HG03135 (cell line): ENCODE measurements around the gene RBM47.
"Not testable (repeated sequence)": the region's sequence is repeated elsewhere in the genome, so short reads cannot be mapped to it uniquely, and the experiment has no call there.

Experiments used
- ATAC-seq: cut with Tn5 transposase; IDR thresholded peaks from one replicate; pipeline ENCODE4 v1.9.1; 2021; ENCODE audit warnings: mild to moderate bottlenecking, moderate library complexity; ENCODE audit not compliant: unreplicated experiment

RBM47 gene

DNA sequence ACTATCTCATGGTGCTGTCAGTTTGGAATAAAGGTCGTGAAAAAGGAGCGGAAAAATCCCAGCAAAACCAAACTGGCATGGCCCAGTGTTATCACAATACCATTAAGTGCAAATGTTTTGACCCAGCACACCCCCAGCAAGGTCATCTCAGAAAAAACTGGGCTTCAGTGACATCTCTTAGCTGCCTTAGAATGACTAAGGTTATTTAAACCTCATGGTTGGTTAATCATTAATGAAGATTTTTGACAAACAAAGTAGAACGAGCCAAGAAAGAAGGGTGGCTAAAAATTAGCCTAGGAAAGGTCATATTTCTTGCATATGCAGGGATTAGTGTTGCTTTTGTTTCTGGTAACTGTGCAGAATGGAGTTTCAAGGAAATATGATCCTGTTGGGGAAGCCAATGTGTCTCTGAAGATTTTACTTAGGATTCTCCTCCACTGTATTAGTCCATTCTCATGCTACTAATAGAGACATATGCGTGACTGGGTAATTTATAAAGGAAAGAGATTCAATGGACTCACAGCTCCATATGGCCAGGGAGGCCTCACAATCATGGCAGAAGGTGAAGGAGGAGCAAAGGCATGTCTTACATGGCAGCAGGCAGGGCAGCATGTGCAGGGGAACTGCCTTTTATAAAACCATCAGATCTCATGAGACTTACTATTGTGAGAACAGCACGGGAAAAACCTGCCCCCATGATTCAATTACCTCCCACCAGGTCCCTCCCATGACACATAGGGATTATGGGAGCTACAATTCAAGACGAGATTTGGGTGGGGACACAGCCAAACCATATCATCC is 211.0 kb downstream of the RBM47 start:
- ATAC-seq, result no peak

DNA sequence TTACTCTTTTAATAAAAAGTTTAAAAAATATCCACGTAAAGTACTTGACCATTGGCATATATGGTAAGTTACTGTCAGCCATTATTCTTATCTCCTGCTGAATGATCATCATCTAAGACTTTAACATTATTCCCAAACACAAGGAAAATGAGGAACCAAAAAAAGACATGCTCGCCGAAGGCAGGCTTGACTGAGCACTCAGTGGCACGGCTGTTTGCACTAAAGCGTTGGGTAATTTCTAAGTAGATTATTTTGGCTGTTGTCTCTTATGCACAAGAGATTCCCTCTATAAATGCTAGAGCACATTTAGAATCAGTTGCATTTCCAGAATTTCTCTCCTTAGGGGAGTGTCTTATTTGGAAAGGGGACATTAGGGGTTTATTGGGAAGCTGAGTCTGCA is 211.7 kb downstream of the RBM47 start:
- no peak for ATAC-seq

DNA sequence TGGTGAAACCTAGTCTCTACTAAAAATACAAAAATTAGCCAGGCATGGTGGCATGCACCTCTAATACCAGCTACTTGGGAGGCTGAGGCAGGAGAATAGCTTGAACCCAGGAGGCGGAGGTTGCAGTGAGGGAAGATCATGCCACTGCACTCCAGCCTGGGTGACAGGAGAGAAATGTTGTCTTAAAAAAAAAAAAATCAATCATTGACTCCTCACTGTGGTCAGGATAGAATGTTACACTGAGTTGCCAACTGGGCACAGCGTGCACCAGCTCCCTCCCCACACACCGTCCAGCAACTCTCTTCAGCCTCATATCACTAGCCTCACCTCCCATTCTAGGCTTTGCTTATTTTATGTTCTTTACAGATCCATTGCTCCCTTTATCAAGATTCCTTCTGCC is 215.0 kb downstream of the RBM47 start:
- ATAC-seq, result no peak

DNA sequence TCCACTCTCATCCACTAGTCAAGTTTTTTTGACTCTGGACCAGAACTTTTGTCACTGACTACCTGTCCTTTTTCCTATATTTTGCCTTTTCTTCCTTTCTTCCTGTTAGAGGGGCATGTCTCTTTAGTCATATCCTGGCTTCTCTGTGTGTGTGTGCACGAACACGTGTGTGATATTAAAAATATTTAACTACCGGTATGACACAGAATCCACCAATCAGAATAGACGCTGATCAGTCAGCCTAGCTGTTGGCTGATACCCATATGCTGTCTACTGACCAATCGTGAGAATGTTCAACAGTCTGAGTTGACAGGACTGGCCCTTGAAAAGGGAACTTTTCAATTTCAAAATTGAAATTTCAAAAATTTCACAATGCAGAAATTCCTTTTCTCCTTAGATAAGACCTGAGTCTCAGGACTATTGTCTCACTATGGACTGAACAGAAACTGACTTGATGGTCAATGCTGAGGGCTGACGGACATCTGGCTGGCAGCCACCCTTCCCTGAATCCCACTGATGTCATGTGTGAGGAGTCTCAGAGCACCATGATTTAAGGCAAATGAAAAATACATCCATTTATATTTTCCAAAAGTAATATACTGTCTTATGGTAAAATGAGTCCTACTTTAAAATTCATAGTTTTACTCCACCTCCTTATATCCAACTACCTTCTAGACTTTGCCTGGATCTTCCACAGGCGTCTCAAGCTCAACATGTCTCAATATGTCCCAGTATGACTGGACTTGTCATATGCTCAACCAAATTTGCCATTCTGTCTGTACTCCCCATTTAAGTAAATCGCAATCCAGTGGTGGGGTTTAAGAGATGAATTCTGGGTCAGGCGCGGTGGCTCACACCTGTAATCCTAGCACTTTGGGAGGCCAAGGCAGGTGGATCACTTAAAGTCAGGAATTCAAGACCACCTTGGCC is 216.5 kb downstream of the RBM47 start:
- no peak for ATAC-seq

DNA sequence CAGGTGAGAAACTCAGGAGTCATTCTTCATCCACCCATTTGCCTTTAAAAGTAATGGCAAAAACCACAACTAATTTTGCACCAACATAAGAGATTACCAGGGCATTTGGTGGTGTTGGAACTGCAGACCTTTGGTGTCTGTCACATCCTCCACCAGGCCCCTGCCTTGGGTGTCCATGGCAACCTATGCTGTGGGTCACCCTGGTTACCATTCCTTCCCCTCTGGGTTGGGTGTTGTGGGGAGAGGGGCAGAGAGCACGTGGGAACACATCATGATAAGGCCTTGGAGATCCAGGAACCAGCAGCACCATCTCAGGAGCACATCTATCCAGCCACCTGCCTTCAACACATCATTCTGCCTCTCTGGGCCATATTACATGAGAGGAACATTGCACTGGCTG is 217.3 kb downstream of the RBM47 start:
- no peak for ATAC-seq

DNA sequence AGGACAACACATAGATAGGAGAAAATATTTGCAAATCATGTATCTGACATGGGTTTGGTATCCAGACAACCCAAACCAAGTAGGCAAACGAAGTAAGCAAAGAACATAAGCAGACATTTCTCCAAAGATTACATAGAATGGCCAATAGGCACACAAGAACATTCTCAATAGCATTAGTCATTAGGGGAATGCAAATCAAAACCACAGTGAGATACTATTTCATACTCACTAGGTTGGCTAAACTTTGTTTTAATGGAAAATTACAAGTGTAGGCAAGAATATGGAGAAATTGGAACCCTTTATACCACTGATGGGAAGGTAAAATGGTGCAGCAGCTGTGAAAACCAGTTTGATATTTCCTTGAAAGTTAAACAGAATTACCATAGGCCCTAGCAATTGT is 219.8 kb downstream of the RBM47 start:
- no peak for ATAC-seq

DNA sequence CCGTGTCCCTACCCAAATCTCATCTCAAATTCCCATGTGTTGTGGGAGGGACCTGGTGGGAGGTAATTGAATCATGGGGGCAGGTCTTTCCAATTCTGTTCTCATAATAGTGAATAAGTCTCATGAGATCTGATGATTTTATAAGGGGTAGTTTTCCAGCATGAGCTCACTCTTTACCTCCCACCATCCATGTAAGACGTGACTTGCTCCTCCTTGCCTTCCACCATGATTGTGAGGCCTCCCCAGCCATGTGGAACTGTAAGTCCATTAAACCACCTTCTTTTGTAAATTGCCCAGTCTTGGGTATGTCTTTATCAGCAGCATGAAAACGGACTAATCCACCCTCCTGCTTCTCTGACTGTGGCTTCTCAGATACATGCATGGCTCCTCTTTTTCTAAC is 222.2 kb downstream of the RBM47 start:
- ATAC-seq, result not testable (repeated sequence)

DNA sequence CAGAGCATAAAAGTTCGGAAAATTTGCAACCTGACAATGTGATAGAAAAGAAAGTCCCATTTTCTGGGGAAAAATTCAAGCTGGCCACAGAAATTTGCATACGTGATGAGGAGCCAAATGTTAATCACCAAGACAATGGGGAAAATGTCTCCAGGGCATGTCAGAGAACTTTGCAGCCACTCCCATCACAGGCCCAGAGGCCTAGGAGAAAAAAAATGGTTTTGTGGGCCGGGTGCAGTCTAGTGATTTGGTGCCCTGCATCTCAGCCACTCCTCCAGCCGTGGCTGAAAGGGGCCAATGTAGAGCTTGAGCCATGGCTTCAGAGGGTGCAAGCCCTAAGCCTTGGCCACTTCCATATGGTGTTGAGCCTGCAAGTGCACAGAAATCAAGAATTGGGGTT is 223.3 kb downstream of the RBM47 start:
- no peak for ATAC-seq

DNA sequence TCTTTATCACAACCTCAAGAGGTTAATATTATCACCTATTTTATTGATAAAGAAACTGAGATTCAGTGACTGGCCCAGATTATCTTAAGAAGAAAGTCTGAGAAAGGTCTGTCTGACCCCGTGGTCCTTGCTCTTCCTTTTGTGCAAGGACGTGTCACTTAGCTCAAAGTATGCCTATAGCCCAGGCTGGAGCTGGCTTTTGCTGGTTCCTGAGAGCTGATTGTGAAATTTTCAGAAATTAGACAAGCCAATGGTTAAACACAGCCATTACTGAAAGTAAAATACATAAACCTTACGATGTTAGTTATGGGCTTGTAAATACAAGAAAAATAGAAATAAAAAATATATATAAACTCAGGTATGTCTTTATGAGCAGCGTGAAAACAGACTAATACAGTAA is 224.5 kb downstream of the RBM47 start:
- no peak for ATAC-seq

DNA sequence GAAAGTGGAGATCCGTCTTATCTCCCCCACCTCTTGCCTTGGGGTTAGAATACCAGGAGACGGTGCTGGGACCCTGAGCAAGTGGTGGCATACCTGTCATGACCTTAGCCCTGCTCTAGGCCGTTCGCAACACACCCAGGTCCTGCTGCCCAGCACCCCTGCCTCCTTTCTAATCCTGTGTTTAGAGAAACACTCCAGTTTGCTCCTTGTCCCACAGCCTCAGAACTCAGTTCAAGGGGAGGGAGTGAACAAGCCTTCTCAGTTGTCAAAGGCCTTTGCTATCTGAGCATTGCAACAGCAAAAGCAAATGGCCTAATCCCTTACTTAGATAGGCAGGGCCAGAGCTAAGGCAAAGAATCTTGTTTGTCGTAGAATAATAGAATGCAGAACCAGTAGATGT is 226.6 kb downstream of the RBM47 start:
- ATAC-seq, result no peak

DNA sequence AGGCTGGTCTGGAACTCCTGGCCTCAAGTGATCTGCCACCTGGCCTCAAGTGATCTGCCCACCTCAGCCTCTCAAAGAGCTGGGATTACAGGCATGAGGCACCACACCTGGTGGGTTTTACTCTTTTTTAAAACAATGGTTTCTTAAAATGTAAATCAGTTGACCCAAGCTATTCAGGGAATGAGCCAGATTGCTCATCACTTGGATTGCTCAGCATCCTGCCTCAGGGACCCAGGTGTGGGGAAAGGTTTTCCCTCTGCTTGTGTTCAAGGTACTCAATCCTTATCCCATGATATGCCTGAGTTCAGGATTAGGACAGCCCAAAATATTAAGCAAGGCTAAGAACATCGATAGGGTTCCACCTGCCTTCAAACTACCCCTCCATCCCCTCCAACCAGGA is 227.1 kb downstream of the RBM47 start:
- ATAC-seq, result no peak

DNA sequence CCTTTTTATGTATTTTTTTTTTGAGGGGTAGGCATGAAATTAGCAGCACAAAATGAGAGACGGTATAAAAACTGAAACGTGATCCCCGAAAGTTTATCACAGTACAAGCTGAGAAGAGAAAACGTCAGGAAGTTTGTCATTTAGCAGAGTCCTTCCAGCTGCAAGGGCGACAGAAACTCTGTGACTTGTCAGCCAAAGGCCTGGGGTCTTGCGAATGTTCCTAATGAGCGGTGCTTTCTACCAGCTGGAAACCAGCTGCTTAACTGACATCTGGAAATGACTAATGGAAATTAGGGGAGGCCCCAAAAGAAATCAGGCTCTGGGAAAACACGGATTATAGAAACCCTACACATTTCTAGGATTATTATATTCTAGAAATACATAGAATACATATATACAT is 228.0 kb downstream of the RBM47 start:
- ATAC-seq, result no peak

DNA sequence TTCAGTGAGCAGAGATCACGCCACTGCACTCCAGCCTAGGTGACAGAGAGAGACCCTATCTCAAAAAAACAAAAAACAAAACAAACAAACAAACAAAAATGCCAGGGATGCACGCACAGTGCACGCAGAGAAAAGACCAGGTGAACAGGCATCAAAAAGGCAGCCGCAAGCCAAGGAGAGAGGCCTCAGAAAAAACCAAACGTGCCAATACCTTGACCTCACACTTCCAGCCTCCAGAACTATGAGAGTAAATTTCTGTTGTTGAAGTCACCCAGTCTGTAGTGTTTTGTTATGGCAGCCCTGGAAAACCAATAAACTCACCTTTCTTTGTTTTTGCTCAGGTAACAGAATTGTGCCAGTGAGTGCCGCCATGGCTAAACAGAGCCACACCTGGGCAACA is 228.6 kb downstream of the RBM47 start:
- ATAC-seq, result no peak

DNA sequence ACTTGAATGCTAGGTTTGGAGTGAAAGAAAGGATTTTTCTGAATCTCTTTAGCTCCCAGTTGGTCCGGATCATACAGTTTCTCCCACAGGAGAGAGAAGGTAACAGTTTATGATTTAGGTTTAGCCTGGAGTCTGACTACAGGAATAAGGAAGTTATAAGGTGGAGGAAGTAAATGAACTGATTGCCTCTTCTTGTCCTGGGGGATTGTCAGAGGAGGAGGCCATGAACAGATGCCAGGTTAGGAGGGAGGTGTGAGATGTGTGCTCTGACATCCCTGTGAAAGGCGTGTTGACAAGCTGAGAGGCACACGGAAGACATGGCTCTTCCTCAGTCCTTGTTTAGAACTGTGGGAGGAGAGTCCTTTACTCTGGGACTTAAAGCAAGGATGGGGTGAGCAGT is 230.1 kb downstream of the RBM47 start:
- no peak for ATAC-seq

DNA sequence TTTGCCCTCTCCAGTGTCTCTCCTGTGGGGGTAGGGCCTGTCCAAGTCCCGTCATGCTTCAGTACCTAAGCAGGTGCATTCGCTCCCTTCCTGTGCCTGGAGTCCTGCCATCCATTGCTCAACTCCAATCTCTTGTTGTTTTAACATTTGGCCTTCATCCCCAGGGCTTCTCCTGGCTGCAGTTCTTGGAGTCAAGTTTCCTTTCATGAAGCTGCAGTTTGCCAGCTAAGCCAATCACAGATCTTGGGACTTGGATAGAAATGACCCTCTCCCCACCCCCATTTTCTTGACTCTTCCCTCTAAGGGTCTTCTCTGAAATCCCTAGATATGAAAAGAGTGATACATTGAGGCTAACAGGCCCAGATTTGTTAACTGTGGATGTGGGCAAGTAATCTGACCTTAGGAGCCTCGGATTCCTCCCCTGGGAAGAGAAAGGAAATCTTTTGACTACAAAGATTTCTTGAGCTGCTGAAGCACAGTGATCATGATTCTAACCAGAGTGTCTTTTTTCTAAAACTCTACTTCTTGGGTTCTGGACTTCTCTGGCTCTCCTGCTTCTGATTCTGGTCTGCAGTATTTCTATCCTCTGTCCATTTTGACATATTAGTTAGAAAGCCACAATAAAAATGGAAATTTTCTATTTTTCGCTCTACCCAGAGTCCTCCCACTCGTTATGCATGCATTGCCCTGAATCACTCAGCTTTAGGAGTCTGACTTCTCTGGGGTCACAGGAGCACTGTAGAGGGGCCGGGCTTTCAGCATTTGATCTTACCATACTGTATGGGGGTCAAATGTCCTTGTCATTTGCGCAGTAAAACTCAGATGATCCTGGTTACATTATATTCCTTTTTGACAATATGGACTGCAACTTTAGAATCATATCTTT is 233.5 kb downstream of the RBM47 start:
- ATAC-seq, result no peak

DNA sequence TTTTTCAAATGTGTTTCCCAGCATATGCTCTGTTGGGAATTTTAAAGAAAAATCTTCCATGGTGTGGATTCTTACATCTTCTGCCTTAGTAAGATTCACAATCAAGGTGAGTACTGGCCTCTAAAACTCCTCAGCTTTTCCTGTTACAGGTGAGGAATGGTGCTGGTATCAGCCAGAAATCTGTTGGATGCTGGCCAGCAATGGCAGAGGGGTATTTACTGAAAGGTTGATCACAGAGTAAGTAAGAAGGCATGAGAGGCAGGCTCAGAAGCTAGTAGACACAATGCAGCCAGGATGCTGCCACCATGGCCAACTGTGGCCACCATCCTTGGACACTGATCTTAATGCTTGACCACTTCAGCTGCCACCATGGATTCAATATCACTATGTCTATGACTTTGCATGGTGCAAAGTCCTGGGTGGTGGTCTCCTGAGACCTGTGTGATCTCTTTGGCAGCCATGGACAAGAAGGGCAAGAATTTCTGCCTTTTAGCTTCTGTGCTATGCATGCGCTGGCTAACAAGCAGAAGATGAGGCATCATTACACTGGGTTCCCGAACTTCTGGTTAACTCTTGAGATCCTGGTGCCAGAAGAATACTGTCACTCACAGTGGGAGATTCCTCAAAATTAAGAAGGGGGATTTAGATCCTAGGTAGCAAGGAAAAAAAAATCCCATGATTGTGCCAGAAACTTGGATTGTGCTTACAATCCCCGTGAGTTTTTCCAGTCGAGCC is 234.3 kb downstream of the RBM47 start:
- ATAC-seq, result no peak

DNA sequence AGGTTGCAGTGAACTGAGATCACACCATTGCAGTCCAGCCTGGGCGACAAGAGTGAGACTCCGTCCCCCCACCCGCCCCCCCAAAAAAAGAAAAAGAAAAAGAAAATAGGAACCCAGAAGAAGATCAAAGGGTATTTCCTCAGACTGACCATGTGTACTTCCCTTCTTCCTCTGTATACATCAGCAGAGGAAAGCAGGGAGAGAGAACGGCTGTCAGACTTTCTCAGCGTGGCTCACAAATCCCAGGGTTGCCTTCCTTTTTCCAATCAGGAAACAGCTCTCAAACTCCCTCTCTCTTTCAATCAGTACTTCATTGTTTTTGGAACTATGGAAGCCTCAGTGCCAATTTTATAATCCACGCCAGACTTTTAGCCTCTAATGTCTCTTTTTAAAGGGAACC is 235.4 kb downstream of the RBM47 start:
- ATAC-seq, result no peak

DNA sequence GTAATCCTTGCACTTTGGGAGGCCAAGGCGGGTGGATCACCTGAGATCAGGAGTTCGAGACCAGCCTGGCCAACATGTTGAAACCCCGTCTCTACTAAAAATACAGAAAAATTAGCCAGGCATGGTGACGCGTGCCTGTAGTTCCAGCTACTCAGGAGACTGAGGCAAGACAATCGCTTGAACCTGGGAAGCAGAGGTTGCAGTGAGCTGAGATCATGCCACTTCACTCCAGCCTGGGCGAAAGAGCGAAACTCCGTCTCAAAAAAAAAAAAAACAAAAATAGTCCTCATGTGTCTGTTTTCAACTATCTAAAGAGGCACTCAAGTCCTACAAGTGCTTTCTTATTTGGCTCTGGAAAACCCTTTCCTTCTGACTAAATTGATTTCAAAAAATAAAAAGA is 237.4 kb downstream of the RBM47 start:
- not testable (repeated sequence) for ATAC-seq

DNA sequence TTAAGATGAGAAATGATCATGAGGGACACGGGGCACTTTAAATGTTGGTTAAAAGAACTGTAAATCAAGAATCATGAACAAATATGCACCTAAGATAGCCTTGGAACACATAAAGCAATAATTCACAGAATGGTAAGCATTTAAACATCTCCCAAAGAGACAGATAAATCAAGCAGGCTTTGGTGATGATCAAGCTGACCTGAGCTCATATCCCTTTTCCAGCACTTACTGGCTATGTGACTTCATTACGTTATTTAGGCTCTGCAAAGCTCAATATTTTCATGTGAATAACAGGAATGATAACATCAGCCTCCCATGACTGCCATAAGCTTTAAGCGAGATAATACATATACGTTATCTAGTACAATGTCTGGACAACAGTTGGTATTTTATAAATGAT is 239.7 kb downstream of the RBM47 start:
- ATAC-seq, result no peak

DNA sequence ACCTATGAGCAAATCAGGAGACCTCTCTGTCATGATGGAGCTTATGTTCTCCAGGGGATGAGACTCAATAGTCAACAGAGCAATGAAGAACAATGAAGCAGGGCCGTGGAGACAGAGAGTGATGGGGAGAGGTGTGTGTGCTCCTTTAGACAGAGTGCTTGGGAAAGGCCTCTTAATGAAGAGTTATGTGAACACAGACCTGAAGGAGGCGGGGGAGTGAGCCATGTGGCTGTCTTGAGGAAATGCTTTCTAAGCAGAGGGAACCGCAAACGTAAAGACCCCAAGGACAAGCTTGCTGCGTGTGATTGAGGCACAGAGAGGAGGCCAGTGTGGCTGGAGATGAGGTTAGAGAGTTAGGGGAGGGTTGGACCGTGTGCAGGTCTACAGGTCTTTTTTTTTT is 241.4 kb downstream of the RBM47 start:
- ATAC-seq, result no peak

DNA sequence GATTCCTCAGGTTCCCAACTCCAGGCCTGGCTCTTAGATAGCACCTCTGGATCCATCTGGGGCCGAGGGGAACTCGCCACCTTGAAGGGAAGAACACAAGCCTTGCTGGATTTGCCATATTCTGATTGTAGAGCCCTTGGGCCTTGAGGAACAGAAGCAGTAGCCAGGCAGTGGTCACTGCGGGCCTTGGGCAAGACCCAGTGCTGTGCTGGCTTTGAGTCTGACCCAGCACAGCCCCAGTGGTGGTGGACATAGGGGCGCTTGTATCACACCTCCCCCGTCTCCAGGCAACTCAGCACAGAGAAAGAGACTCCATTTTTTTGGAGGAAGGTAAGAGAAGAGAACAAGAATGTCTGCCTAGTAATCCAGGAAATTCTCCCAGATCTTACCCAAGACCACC is 249.0 kb downstream of the RBM47 start:
- no peak for ATAC-seq
